HEK293T (cell line): ENCODE results near the gene AEN.

Source experiments
- CTCF ChIA-PET: fragments of 350-600 bp; formaldehyde crosslinking; extraction: SDS; loops from one replicate; lab custom pipeline; 2021; ENCODE audit warnings: antibody characterized with exemption, inconsistent platforms; lab: Yijun Ruan, JAX
- POLR2A ChIA-PET: fragments of 350-600 bp; formaldehyde crosslinking; extraction: SDS; loops from one replicate; lab custom pipeline; 2020; ENCODE audit warnings: antibody characterized with exemption, inconsistent platforms; lab: Yijun Ruan, JAX
- DNase-seq: peaks from one replicate; pipeline ENCODE4 v3.0.0; 2012; ENCODE audit warnings: mixed read lengths; ENCODE audit errors: extremely low spot score
- ARNT ChIP-seq: fragments of 450-650 bp; IDR thresholded peaks from 2 replicates; pipeline ENCODE4 v1.6.1; 2017; ENCODE audit warnings: mild to moderate bottlenecking
- BHLHE40 ChIP-seq: fragments of 450-650 bp; IDR thresholded peaks from 2 replicates; pipeline ENCODE4 v1.6.1; 2016; ENCODE audit warnings: mild to moderate bottlenecking, moderate library complexity, borderline replicate concordance
- CTBP1 ChIP-seq: fragments of 450-650 bp; IDR thresholded peaks from 2 replicates; pipeline ENCODE4 v1.6.1; 2016; ENCODE audit warnings: borderline replicate concordance
- ELF4 ChIP-seq: fragments of 450-650 bp; IDR thresholded peaks from 2 replicates; pipeline ENCODE4 v1.6.1; 2017; ENCODE audit warnings: antibody characterized with exemption
- FOXA1 ChIP-seq: fragments of 450-650 bp; IDR thresholded peaks from 2 replicates; pipeline ENCODE4 v1.6.1; 2016; ENCODE audit warnings: mild to moderate bottlenecking
- FOXK2 ChIP-seq: fragments of 450-650 bp; IDR thresholded peaks from 2 replicates; pipeline ENCODE4 v1.6.1; 2016; ENCODE audit warnings: mild to moderate bottlenecking
- FOXM1 ChIP-seq: fragments of 450-650 bp; IDR thresholded peaks from 2 replicates; pipeline ENCODE4 v1.6.1; 2017; ENCODE audit warnings: mild to moderate bottlenecking, borderline replicate concordance
- HDGF ChIP-seq: fragments of 450-650 bp; IDR thresholded peaks from 2 replicates; pipeline ENCODE4 v1.6.1; 2017; ENCODE audit warnings: antibody characterized with exemption, borderline replicate concordance
- L3MBTL2 ChIP-seq: fragments of 450-650 bp; conservative IDR thresholded peaks from 2 replicates; pipeline ENCODE4 v1.6.1; 2016; ENCODE audit warnings: mild to moderate bottlenecking
- LEF1 ChIP-seq: fragments of 450-650 bp; IDR thresholded peaks from 2 replicates; pipeline ENCODE4 v1.6.1; 2017; ENCODE audit warnings: mild to moderate bottlenecking, borderline replicate concordance
- NFRKB ChIP-seq: fragments of 450-650 bp; IDR thresholded peaks from 2 replicates; pipeline ENCODE4 v1.6.1; 2016; ENCODE audit warnings: mild to moderate bottlenecking, moderate library complexity
- SP1 ChIP-seq: fragments of 450-650 bp; IDR thresholded peaks from 2 replicates; pipeline ENCODE4 v1.6.1; 2017
- SUZ12 ChIP-seq: fragments of 450-650 bp; IDR thresholded peaks from 2 replicates; pipeline ENCODE4 v1.6.1; 2016; ENCODE audit warnings: mild to moderate bottlenecking
- TARDBP ChIP-seq: fragments of 450-650 bp; IDR thresholded peaks from 2 replicates; pipeline ENCODE4 v1.6.1; 2016
- ZNF384 ChIP-seq: fragments of 450-650 bp; IDR thresholded peaks from 2 replicates; pipeline ENCODE4 v1.6.1; 2016
- TF ChIP-seq, protein P1 (sequence below): fragments of 450-650 bp; IDR thresholded peaks from 2 replicates; pipeline ENCODE4 v1.6.1; 2016

AEN gene

GRCh38 chr15:88609344-88610090 is 11.6 kb upstream of the AEN start:
- TF ChIP-seq CTBP1: no peak
- TF ChIP-seq HDGF: no peak
- no peak for TF ChIP-seq SUZ12
- no peak for TF ChIP-seq ARNT
- TF ChIP-seq FOXM1: no peak
- TF ChIP-seq, protein P1, sequence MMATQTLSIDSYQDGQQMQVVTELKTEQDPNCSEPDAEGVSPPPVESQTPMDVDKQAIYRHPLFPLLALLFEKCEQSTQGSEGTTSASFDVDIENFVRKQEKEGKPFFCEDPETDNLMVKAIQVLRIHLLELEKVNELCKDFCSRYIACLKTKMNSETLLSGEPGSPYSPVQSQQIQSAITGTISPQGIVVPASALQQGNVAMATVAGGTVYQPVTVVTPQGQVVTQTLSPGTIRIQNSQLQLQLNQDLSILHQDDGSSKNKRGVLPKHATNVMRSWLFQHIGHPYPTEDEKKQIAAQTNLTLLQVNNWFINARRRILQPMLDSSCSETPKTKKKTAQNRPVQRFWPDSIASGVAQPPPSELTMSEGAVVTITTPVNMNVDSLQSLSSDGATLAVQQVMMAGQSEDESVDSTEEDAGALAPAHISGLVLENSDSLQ: no peak
- TF ChIP-seq TARDBP: no peak
- no peak for TF ChIP-seq ELF4
- no peak for TF ChIP-seq FOXA1
- no peak for TF ChIP-seq BHLHE40
- TF ChIP-seq FOXK2: no peak
- TF ChIP-seq NFRKB: no peak
- no peak for TF ChIP-seq L3MBTL2
- ChIA-PET CTCF (interaction anchor here (0.5 to 2.0 kb wide), 3 partner anchors 67 to 133 kb away, joined by 3 to 7 read pairs (median 4); no protein-coding TSS in a partner anchor), POLR2A (interaction anchor here (0.6 to 0.7 kb wide), 2 partner anchors 13 to 142 kb away, joined by 3 to 6 read pairs; partner anchors contain the start of genes MRPL46 and MRPS11)
- no peak for DNase-seq

DNA sequence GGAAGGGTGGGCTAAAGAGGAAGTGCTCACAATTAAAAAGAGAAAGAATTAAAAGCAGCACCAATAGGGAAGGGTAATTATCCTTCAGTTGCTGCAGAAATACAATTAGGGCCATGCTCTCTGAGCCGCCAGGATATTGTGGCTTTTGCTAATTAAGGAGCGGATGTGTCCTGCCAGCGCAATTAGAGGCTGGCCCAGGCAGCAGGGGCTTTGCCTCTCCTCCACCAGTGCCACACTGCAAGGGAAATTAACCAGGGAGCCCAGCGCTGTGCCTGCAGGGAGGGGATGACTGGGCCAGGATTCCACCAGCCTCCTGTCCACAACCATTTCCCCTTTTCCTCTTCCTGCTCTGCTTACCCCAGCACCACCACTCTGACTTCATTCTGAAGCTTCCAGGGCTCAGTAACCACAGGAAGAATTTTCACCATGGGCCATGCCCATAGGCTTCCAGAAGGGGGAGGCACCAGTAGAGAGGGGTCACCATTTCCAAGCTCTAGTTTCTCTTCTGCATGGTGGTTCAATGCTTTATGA is 10.4 kb upstream of the AEN start:
- CTCF ChIA-PET: interaction anchor here (2.0 kb wide), 1 partner anchor 134 kb away, joined by 7 read pairs; no protein-coding TSS in a partner anchor
- no peak for DNase-seq

DNA sequence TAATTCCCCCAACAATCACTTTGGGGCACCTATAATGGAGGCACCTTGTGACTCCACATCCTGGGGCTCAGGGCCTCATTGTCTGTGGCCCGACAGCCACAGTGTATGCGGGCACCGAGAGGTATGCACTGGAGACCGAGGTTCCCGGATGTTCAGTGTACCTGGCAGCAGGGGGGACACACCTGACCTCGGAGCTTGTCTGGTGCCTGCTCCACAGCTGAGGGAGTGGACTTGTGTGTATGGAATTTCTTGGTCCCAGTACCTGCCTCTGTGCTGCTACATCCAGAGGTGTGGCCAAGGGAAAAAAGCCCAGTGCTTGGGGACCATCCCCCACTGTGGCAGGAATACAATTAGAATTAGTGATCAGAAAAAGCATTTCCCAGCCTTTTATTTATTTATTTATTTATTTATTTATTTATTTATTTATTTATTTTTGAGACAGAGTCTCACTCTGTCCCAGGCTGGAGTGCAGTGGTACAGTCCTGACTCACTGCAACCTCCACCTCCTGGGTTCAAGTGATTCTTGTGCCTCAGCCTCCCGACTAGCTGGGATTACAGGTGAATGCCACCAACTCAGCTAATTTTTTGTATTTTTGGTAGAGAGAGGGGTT is 8.8 kb upstream of the AEN start:
- ChIA-PET POLR2A (no interaction called here), CTCF (no interaction called here)
- TF ChIP-seq FOXM1 (no peak), SP1 (no peak), BHLHE40 (no peak), FOXK2 (no peak), ELF4 (no peak)
- DNase-seq: no peak

More for the DNA sequence above, 10.4 kb upstream of the AEN start:
- POLR2A ChIA-PET: no interaction called here
- no peak for TF ChIP-seq SUZ12
- TF ChIP-seq ZNF384: no peak
- TF ChIP-seq CTBP1: no peak
- no peak for TF ChIP-seq LEF1
- TF ChIP-seq SP1: no peak
- no peak for TF ChIP-seq FOXA1

DNA sequence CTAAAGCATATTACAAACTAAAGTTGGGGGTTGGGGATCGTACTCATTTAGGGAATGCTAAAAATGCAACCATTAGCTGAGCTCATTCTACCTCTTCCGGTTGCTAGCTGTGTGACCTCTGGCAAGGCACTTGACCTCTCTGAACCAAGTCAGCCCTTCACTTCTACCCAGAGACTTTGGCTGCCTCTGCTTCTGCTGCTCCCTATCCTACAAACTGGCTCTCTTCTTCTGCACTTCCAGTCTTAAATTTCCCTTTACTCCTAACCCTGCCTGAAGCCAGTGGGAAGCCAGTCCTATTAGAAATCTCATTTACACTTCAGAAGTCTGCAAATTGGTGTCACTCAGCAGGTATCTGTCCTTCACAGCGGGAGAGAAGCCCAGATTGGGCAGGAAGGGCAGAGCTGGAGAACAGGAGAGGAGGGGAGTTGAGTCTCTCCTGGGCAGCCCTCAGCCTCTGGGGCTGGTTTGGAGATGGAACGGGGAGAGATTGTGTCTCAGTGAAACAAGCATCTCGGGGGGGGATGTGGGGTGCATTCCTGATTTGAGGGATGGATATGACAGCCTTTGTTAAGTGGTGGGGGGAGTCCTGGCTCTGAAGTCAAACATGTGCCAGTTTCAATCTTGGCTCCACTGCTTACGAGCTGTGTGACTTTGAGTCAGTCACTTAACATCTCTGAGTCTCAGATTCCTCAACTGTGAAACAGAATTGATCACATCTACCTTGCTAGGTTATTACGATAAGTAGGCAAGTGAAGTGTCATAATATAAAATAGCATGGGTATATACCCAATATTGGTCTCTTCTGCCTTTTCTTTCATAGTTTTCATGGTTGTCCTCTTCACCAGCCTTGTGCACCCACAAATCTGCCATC is 7.8 kb upstream of the AEN start:
- ChIA-PET CTCF (no interaction called here), POLR2A (no interaction called here)
- TF ChIP-seq LEF1: no peak
- TF ChIP-seq ZNF384: no peak
- TF ChIP-seq SP1: no peak
- TF ChIP-seq FOXK2: no peak
- no peak for TF ChIP-seq ARNT
- TF ChIP-seq, protein P1: no peak
- no peak for TF ChIP-seq BHLHE40
- TF ChIP-seq FOXM1: no peak
- TF ChIP-seq NFRKB: no peak
- no peak for TF ChIP-seq CTBP1
- no peak for TF ChIP-seq TARDBP
- TF ChIP-seq L3MBTL2: no peak
- no peak for TF ChIP-seq ELF4
- DNase-seq: no peak

- no peak for DNase-seq
- POLR2A ChIA-PET: interaction anchor here (1.3 to 1.5 kb wide), 2 partner anchors 73 to 148 kb away, joined by 3 to 7 read pairs; partner anchors contain the start of genes MRPL46 and MRPS11
- TF ChIP-seq HDGF (no peak), LEF1 (no peak), FOXK2 (no peak), L3MBTL2 (no peak), SUZ12 (no peak), ELF4 (no peak), NFRKB (no peak), FOXA1 (no peak), ARNT (no peak), SP1 (no peak), BHLHE40 (no peak), CTBP1 (no peak), FOXM1 (no peak), ZNF384 (no peak), TARDBP (no peak)
- TF ChIP-seq, protein P1: no peak
- CTCF ChIA-PET: interaction anchor here (0.6 to 1.5 kb wide), 3 partner anchors 9 to 130 kb away, joined by 3 to 4 read pairs (median 4); no protein-coding TSS in a partner anchor
Observed at GRCh38 chr15:88615303-88616107, 5.6 kb upstream of the AEN start.
